ENCODE data around the gene APOM.

- TF ChIP-seq CTCF (IDR thresholded peaks at IDR 0.05), result no peak
- TF ChIP-seq POLR2A (IDR thresholded peaks at IDR 0.05), result no peak
Observed at GRCh38 chr6:31645325-31645724, 10.4 kb upstream of the APOM start.

Measured in testis (tissue), 2 donors.